HG02763 (cell line): ENCODE results near the gene PLIN4.
"Not testable (repeated sequence)": the region's sequence is repeated elsewhere in the genome, so short reads cannot be mapped to it uniquely, and the experiment has no call there.

Experiments used
- ATAC-seq: cut with Tn5 transposase; IDR thresholded peaks from one replicate; pipeline ENCODE4 v1.9.1; 2021; ENCODE audit warnings: mild to moderate bottlenecking, moderate library complexity; ENCODE audit not compliant: unreplicated experiment

Gene PLIN4

GRCh38 chr19:4548238-4548584 lies 29.9 kb upstream of the PLIN4 start:
- no peak for ATAC-seq

GRCh38 chr19:4547303-4548237 lies 29.3 kb upstream of the PLIN4 start:
- ATAC-seq, result no peak

- ATAC-seq, result no peak
Observed at GRCh38 chr19:4543842-4544647, 25.8 kb upstream of the PLIN4 start.

- no peak for ATAC-seq
Observed at GRCh38 chr19:4542896-4543841, 24.9 kb upstream of the PLIN4 start.

- not testable (repeated sequence) for ATAC-seq
Observed at GRCh38 chr19:4541806-4542145, 23.5 kb upstream of the PLIN4 start.

GRCh38 chr19:4541114-4541805 lies 23.0 kb upstream of the PLIN4 start:
- no peak for ATAC-seq

GRCh38 chr19:4539693-4540581 lies 21.7 kb upstream of the PLIN4 start, which contains the start of gene LRG1:
Gene LRG1 (minus strand): TSS chr19:4540036. CDS start chr19:4540013, 23 bp downstream.
- ATAC-seq, result no peak

- ATAC-seq, result no peak
Observed at GRCh38 chr19:4539169-4539692, 20.9 kb upstream of the PLIN4 start.

GRCh38 chr19:4538601-4538954 lies 20.3 kb upstream of the PLIN4 start:
- ATAC-seq, result no peak

GRCh38 chr19:4537953-4538600 lies 19.8 kb upstream of the PLIN4 start:
- no peak for ATAC-seq

GRCh38 chr19:4536798-4537197 lies 18.5 kb upstream of the PLIN4 start:
- no peak for ATAC-seq

- no peak for ATAC-seq
Observed at GRCh38 chr19:4534836-4535658, 16.8 kb upstream of the PLIN4 start, which contains the start of gene PLIN5. Gene PLIN5 (minus strand): TSS chr19:4535224. CDS start chr19:4534074, 1,150 bp downstream.

- ATAC-seq, result no peak
Observed at GRCh38 chr19:4533835-4534424, 15.6 kb upstream of the PLIN4 start.

GRCh38 chr19:4533334-4533733 lies 15.0 kb upstream of the PLIN4 start:
- ATAC-seq, result no peak

- no peak for ATAC-seq
Observed at GRCh38 chr19:4531562-4532165, 13.4 kb upstream of the PLIN4 start.

GRCh38 chr19:4529924-4530522 lies 11.7 kb upstream of the PLIN4 start:
- no peak for ATAC-seq
